Daoy (cell line): ENCODE results near the gene RPRML. TPM values are rescaled to one million over a fixed set of nuclear protein-coding genes. Genes with fewer than 3 reads are reported as not detected.

Source experiments
- DNase-seq: peaks from one replicate; pipeline ENCODE4 v3.0.0-alpha.2; 2015; ENCODE audit warnings: low read depth
- total RNA-seq: library from RNA; depleted of rRNA; stranded (reverse); fragments of >200 nt; shearing (Covaris generic); gene quantifications from 2 replicates; pipeline ENCODE4 v1.2.3, GENCODE V29; 2014; rRNA removed

RPRML gene
- total RNA-seq, 1 experiment from 2014 or later = 0.29 TPM

DNA sequence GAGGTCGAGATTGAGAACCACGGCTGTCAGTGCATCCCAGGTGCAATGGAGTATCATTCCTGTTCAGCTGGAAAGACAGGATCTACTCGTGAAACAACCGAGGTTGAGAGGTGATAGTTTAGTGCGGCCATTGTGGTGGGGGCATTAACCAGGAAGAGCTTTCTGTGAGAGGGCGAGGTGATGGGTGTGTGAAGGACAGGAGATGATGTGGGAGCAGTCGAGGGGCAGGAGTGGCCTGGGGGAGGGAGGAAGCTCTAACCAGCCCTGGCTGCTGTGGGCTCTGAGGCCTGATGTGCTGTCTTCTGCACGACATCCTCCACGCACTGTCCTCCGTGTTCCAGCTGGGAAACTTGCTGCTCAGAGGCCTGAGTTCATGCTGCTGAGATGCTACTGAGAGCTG lies 34.1 kb downstream of the RPRML start:
- peak; percentile 13 for DNase-seq

DNA sequence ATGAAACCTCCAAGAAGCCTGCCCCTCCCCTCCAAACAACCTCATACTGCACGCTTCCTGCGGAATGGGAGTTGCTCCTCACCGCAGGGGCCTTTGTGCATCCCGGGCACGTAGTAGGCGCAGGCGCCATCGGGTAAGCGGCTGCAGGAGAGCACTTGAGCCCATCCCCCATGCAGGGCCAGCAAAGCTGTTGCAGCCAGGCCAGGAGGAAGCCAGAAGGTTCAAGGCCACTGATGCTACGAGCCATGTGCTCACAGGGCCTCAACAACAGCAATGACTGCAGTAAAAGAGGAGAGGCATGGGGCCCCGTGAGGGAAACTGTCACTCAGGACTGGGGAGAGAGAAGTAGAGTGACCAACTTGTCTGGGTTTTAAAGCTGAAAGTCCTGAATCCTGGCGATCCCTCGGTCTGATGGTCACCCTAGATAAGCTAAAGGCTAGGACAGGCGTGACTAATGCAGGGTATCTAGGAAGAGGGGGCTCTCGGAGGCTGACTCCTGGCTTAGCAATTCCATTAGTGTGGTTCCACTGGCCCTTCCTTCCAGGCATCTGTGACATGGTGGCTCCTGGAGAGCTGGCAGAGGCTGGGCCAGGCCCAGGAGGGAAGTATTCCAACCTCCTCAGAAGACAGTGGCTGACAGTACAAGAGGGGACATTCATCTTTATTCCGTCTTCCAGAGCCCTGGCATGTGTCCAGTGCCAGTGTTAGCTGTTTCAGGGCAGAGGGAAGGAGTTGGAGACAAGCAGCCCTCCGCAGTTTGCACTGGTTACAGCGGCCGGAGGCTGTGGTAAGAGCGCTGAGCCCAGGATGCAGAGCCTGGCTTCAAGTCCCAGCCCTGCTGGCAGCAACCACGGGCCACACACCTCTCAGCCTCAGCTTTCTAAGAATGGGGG lies 35.3 kb downstream of the RPRML start:
- peak; percentile 62 for DNase-seq

DNA sequence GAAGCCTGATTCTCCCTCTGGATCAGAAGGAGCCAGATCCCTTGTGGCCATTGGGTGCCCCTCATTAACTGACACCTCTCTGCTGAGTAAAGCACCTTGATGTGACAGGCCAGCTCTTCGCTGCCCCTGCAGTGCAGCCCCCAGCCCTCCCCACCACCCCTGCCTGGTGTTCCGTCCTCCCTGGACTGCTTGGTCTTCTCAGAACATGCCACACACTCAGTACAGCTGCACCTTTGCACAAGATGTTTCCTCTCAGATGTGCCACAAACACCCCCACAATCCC lies 35.9 kb downstream of the RPRML start:
- peak; percentile 20 for DNase-seq

DNA sequence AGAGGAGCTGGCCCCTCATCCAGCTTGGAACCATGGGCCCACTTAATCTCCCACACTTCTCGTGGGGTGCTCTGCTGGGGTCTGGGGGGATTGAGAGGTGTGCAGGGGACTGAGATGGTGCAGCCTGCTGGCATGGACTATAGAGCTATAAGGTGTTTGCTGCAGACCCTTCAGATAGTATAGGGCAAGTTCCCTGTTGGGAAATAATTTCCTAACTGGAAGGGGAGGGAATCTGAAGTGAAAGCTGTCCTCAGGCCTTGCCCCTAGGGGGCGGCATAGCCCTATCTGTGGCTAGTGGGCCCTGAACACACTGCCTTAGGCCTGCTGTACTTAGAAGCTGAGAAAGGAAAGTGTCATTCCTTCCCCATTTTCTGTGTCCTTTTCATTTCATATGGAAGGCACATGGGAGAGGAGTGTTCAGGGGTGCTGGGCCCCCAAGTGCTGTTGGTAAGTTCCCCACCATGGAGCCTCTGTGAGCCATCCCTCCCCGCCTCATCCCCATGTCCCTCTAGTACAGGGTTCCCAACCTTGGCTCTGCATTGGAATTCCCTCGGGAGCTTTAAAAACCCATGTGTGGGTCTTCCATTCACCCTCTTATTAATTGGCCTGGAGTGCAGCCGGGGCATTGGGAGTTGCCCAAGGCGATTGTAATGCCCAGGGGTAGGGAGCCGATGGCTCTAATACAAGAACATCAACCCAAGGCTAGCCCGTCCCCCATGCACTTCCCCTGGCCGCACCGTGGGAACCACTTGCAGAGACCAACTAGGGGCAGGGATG lies 36.4 kb downstream of the RPRML start:
- DNase-seq = peak; percentile 81

DNA sequence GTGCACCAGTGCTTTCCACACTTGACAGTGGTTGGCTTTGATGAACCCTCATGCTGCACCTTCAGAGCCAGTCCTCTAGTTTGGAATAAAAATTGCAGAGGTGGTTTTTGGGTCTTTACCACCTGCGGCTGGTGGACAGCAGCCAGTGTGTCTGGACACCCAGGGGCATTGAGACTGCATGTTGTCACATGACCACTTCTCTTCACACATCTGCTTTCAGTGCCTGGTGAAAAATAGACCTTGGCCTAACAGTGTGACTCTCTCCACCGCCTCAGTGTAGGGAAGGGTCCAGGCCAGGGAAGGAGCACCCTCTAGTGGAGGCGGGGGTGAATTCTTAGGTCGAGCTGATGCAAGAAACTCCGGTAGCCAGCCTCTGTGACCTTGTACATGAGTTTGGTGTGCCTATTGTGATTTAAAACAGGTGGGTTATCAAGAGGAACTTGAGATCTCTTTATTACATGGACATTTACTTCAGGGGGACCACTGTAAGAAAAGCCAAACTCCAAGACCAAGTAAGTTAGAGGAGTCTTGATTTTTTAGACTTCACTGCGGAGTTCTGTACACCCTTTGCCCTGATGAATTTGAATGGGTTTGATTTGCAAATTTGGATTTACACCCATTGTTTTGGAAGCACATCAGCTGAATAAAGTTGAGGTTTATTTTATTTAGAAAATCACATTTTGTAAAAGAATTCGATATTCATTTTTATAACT lies 38.2 kb downstream of the RPRML start:
- DNase-seq = peak; percentile 78

DNA sequence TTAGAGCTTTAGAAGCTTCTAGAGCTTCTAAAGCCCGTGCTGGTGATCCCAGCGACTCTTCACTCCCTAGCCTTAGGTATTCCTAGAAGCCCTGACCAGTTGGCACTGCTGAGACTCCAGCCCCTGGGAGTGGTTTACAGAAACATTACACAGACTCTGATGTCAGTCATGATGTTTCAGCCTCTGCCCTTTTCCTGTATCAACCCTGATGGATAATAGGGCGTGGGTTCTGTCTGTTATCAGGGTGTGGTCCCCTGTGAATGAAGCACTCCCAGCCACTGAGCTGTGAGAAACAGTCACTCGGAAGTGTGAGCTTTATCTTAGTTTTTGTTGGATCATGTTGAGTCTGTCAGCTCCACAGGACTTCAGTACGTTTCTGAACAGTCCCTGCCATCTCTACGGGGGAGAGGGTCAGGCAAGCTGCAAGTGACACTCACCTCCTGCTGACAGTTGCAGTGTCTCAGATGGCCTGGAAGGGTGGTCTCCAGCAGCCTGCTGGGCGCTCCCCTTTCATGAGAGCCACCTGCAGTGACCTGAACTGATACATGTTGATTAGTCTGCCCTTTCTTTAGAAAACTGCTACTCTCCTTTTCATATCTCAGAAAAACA lies 43.3 kb downstream of the RPRML start:
- peak; percentile 31 for DNase-seq

DNA sequence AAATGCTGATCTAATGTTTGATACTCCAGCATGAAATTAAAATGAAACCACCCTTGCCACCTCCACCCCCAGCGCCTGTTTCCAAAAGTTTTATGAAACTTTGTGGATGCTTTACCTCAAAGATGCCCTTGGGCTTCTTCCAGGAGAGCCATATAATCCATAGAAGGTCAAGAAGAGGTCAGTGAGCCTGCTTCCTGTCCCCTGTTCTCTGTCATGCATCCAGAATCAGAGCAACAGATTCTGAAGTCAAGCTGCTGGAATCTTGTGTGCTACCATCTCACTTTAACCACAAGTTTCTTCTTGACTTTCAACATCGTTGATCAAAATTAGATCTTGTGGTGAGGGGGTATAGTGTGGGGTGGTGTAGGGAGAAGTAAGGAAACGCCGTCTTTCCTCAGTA lies 47.5 kb downstream of the RPRML start:
- DNase-seq = no peak

DNA sequence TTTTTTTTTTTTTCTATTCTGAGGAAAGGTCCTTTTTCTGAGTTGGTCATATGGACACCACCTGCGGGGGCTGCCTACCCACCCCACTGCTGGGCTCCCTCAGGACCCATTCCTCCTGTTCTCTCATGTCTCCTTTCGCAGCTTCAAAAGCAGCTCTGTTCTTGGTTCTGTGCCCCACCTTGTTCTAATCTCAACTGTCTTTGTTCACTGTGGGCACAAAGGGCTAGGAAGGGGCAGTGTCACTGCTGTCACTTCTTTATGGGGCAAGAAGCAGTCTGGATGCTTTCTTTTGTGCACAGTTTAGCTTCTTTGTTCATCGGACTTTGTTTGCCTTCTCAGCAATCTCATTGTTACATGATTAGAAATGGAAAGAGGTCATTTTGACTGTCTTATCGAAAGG lies 49.0 kb downstream of the RPRML start:
- no peak for DNase-seq

DNA sequence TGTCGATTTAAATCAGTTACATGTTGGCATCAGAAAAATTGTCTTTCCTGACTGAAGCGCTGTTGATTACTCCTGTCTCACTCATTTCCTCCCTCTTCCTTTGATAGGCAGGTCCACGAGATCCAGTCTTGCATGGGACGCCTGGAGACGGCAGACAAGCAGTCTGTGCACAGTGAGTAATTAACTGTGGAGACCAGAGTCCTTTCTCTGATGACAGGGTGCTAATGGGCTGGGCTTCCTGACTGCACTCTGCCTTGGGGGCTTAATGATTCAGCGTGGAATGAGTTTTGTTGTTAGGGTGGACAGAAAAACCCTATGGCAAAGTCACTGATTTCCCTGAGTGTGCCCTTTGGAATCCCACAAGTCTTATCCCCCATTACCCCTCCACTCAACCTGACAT lies 49.6 kb downstream of the RPRML start:
- DNase-seq = peak; percentile 82

DNA sequence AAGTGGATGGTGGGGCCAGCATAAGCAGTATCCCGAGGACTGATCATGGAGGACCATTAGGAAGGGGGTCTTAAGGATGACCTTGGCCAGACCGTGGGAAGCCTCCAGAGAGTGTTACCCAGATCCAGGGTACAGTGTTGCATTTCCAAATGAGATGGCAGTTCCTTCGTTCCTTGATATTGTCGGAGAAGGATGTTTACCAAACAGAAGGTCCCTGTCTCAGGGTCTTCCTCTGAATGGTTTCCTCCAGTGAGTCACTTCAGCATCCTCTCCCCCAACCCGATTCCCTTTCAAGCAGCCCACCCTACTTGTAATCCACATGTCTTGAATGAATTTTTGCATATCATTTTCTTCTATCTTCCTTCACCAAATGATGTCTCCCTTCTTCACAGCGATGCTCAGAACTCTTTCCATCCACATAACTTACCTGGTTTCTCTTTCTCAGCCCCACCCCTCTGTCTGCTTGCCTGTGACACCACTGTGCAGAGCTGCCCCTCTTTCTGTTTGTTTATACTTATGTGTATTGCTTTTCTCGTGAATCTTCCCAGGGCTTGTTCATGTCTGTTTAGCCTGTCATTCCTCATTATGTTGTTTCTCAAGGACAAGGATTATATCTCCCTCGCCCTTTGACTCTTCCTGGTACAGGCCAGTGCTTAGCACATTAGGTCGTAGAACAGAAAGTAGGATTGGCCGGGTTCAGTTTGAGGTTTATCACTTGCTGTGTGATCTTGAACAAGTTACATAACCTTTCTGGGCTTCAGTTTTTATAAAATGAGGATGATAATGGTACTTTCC lies 50.4 kb downstream of the RPRML start:
- no peak for DNase-seq

Other genes starting within 250 kb of the RPRML start
- gene WNT3, start 160.6 kb downstream of the RPRML start, total RNA-seq = 2.4 and 3.4 TPM in 2 replicates
- 0.06 TPM in 1 of 2 replicates, not detected in the other for gene WNT9B, start 127.7 kb downstream of the RPRML start, total RNA-seq
- 53.2 and 67.7 TPM in 2 replicates for gene GOSR2, start 56.1 kb downstream of the RPRML start, total RNA-seq
- 79.9 and 117 TPM in 2 replicates for gene CDC27, start 210.0 kb upstream of the RPRML start, total RNA-seq
- gene MYL4, start 230.1 kb upstream of the RPRML start, total RNA-seq = not detected in 2 replicates